Neural crest cell (in vitro differentiated cells): ENCODE data around the gene TEAD3. TPM values are rescaled to one million over a fixed set of nuclear protein-coding genes. Genes with fewer than 3 reads are reported as not detected.

Experiments
- DNase-seq: peaks from one replicate; pipeline ENCODE4 v3.0.0; 2021; ENCODE audit warnings: low read depth, mixed read lengths, low spot score
- H3K27ac Mint-ChIP-seq: one replicate; pipeline ENCODE4 v1.8.0; 2021; ENCODE audit warnings: mild to moderate bottlenecking, mixed read lengths; ENCODE audit not compliant: unreplicated experiment
- H3K27me3 Mint-ChIP-seq: 2 replicates; pipeline ENCODE4 v1.8.0; 2021; ENCODE audit warnings: low read depth, mild to moderate bottlenecking, mixed read lengths
- H3K36me3 Mint-ChIP-seq: 2 replicates; pipeline ENCODE4 v1.8.0; 2021; ENCODE audit warnings: low read depth, mild to moderate bottlenecking, mixed read lengths
- H3K4me1 Mint-ChIP-seq: 2 replicates; pipeline ENCODE4 v1.8.0; 2021; ENCODE audit warnings: mixed read lengths
- H3K4me3 Mint-ChIP-seq: one replicate; pipeline ENCODE4 v1.8.0; 2021; ENCODE audit warnings: mild to moderate bottlenecking, mixed read lengths
- H3K9me3 Mint-ChIP-seq: 2 replicates; pipeline ENCODE4 v1.8.0; 2021; ENCODE audit warnings: mixed read lengths
- CTCF ChIP-seq: fragments of 200-600 bp; sonication (generic); conservative IDR thresholded peaks from 2 replicates; pipeline ENCODE4 v1.5.0; 2021; ENCODE audit warnings: antibody characterized with exemption, mild to moderate bottlenecking
- total RNA-seq: library from RNA; stranded (reverse); gene quantifications from 2 replicates; pipeline ENCODE4 v1.2.1, GENCODE V29; 2021

TEAD3 gene
- total RNA-seq, 1 donor from 2014 or later, result 19.2 TPM

GRCh38 chr6:35492258-35492973, 4.5 kb downstream of the TEAD3 start:
- Mint-ChIP-seq H3K27me3 (no peaks in the 10 kb centered on the region), H3K4me3 (peak overlapping the region; percentile 80), H3K9me3 (no peaks in the 10 kb centered on the region), H3K27ac (no peak overlapping the region), H3K4me1 (peaks cover 68% of the 10 kb centered on the region), H3K36me3 (no peaks in the 10 kb centered on the region)
- no peak for DNase-seq
- TF ChIP-seq CTCF, result no peak

- H3K36me3 Mint-ChIP-seq, result no peaks in the 10 kb centered on the region
- no peak for TF ChIP-seq CTCF
- H3K27me3 Mint-ChIP-seq, result no peaks in the 10 kb centered on the region
- peak overlapping the region; percentile 72 for H3K4me3 Mint-ChIP-seq
- H3K9me3 Mint-ChIP-seq, result no peaks in the 10 kb centered on the region
- no peak for DNase-seq
- peaks cover 71% of the 10 kb centered on the region for H3K4me1 Mint-ChIP-seq
- no peak overlapping the region for H3K27ac Mint-ChIP-seq
Observed at GRCh38 chr6:35491558-35492257, 5.2 kb downstream of the TEAD3 start.

DNA sequence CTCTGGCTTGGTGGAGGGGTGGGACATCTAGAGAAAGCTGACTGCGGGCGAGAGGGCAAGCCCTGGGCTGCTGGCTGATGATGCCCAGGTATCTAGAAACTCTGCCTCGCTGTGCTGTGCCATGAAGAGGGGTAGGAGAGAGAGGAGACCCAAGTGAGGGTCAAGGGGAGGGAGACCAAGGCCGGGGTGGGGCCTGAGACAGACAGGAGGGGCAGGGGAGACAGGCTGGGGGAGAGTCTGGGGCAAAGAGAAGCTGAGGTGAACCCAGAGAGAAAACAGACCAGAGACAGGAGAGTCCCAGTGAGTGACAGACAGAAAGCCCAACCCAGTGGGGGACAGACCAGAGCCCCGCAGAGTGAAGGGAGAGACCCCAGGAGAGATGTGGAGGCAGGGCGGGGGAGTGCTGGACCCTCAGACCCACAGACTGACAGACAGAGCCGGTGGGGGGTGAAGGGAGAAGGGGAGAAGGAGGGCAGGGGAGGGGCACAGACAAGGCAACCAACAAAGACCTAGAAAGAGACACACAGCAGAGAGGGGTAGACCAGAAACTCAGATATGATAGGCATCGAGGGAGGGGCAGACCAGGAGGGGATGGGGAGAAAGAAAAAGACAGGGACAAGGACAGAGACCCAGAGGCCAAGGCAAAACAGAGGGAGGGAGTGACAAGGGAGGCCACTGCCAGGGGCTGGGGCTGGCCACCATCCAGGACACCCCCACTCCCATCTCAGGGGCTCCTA, 5.9 kb downstream of the TEAD3 start:
- H3K4me3 Mint-ChIP-seq, result peak overlapping the region; percentile 83
- DNase-seq, result no peak
- H3K9me3 Mint-ChIP-seq, result no peaks in the 10 kb centered on the region
- TF ChIP-seq CTCF, result no peak
- no peaks in the 10 kb centered on the region for H3K27me3 Mint-ChIP-seq
- H3K27ac Mint-ChIP-seq, result peak overlapping the region; percentile 46
- peaks cover 71% of the 10 kb centered on the region for H3K4me1 Mint-ChIP-seq
- H3K36me3 Mint-ChIP-seq, result no peaks in the 10 kb centered on the region

GRCh38 chr6:35489995-35490791, 6.7 kb downstream of the TEAD3 start:
- Mint-ChIP-seq H3K9me3 (no peaks in the 10 kb centered on the region), H3K4me1 (peaks cover 63% of the 10 kb centered on the region), H3K36me3 (no peaks in the 10 kb centered on the region), H3K4me3 (peak overlapping the region; percentile 83), H3K27me3 (no peaks in the 10 kb centered on the region), H3K27ac (peak overlapping the region; percentile 92)
- no peak for TF ChIP-seq CTCF
- DNase-seq, result peak; percentile 51

DNA sequence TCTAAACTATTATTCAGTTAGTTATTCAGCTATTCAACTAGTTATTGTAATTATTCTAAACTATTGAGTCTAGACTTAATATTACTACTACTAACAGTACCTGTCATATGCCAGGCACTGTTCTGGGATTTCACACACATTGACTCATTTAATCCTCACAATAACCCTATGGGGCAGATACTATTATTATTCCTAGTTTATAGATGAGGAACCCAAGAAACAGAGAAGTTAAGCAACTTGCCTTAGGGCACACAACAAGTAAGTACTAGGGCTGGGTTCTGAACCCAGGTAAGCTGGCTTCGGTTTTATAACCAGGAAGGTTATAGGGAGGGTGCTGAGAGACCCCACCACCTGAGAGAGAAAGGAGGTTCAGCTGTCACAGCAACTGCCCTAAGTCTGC, 7.8 kb downstream of the TEAD3 start:
- Mint-ChIP-seq H3K27ac (no peak overlapping the region), H3K27me3 (no peaks in the 10 kb centered on the region), H3K4me1 (peaks cover 54% of the 10 kb centered on the region), H3K36me3 (no peaks in the 10 kb centered on the region), H3K4me3 (no peak overlapping the region), H3K9me3 (no peaks in the 10 kb centered on the region)
- TF ChIP-seq CTCF, result no peak
- DNase-seq, result no peak
